ENCODE results near the gene DHCR7. TPM values are rescaled to one million over a fixed set of nuclear protein-coding genes. Genes with fewer than 3 reads are reported as not detected.

DHCR7 gene
- total RNA-seq, 1 donor from 2014 or later: 140 TPM

- Mint-ChIP-seq H3K27me3 (no peaks in the 10 kb centered on the region), H3K4me3 (ENCODE audit: low read depth) (no peak overlapping the region), H3K9me3 (ENCODE audit: low read depth) (no peaks in the 10 kb centered on the region), H3K4me1 (ENCODE audit: low read depth) (peaks cover 7% of the 10 kb centered on the region), H3K36me3 (ENCODE audit: insufficient read depth) (peaks cover 22% of the 10 kb centered on the region), H3K27ac (no peak overlapping the region)
- DNase-seq (ENCODE audit: low spot score, unreplicated experiment): no peak
- TF ChIP-seq CTCF (IDR thresholded peaks at IDR 0.05; ENCODE audit: unreplicated experiment): no peak
Measured at GRCh38 chr11:71458146-71459070, 10.2 kb upstream of the DHCR7 start.

DNA sequence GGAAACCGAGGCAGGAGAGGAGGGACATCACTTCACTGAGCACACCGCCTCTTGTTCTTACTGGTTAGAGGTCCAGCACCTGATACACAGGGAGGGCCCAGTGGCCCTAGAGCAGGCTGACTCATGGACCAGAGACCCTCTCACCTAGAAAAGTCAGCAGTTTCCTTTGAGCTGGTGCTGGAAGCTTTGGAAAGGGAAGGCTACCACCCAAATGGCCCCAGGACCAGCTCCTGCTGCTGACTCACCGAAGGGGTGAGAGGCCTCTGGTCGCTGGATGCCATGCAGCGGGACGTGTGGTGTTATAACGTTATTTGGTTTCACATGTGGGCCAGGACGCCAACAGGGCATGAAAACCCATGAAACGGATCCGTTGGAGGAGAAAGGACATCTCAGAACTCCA lies 8.6 kb upstream of the DHCR7 start:
- Mint-ChIP-seq H3K4me1 (ENCODE audit: low read depth) (peaks cover 14% of the 10 kb centered on the region), H3K36me3 (ENCODE audit: insufficient read depth) (peaks cover 18% of the 10 kb centered on the region), H3K27ac (no peak overlapping the region), H3K9me3 (ENCODE audit: low read depth) (no peaks in the 10 kb centered on the region), H3K4me3 (ENCODE audit: low read depth) (no peak overlapping the region), H3K27me3 (no peaks in the 10 kb centered on the region)
- no peak for DNase-seq (ENCODE audit: low spot score, unreplicated experiment)
- no peak for TF ChIP-seq CTCF (IDR thresholded peaks at IDR 0.05; ENCODE audit: unreplicated experiment)

GRCh38 chr11:71456294-71456693 lies 8.1 kb upstream of the DHCR7 start:
- peaks cover 17% of the 10 kb centered on the region for H3K4me1 Mint-ChIP-seq (ENCODE audit: low read depth)
- DNase-seq (ENCODE audit: low spot score, unreplicated experiment): no peak
- no peak overlapping the region for H3K4me3 Mint-ChIP-seq (ENCODE audit: low read depth)
- no peak overlapping the region for H3K27ac Mint-ChIP-seq
- no peaks in the 10 kb centered on the region for H3K27me3 Mint-ChIP-seq
- TF ChIP-seq CTCF (IDR thresholded peaks at IDR 0.05; ENCODE audit: unreplicated experiment): no peak
- peaks cover 16% of the 10 kb centered on the region for H3K36me3 Mint-ChIP-seq (ENCODE audit: insufficient read depth)
- H3K9me3 Mint-ChIP-seq (ENCODE audit: low read depth): no peaks in the 10 kb centered on the region

DNA sequence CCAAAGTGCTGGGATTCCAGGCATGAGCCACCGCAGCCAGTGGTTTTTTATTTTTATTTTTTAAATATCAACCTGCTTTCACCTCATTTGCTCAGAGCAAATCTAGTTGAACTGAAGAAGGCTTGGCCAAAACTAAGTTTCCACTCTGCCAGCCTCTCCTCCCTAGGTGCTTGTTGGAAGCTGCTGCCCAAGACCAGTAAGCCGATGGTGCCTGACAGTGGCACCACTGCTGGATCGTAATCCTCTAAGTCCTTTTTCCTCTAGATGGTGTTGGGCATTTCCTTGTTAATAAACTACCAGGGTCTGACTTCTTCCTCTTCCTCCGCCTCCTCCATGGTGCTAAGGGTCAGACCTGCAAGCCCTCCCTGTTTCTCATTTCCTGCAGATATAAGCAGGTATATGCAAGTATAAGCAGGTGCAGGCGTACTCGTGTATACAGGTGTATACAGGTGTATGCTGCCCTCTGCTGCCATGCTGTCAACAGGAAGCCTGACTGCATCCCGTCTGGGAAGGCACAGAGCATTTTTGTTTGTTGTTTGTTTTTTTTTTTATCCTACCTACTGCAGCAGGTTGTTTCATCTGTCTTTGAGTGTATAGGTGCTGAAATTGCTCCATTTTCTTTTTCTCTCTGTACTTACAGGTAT lies 6.4 kb upstream of the DHCR7 start:
- peak overlapping the region; percentile 70 for H3K4me3 Mint-ChIP-seq (ENCODE audit: low read depth)
- H3K27me3 Mint-ChIP-seq: no peaks in the 10 kb centered on the region
- H3K36me3 Mint-ChIP-seq (ENCODE audit: insufficient read depth): peaks cover 7% of the 10 kb centered on the region
- no peaks in the 10 kb centered on the region for H3K9me3 Mint-ChIP-seq (ENCODE audit: low read depth)
- H3K27ac Mint-ChIP-seq: no peak overlapping the region
- peaks cover 29% of the 10 kb centered on the region for H3K4me1 Mint-ChIP-seq (ENCODE audit: low read depth)
- no peak for DNase-seq (ENCODE audit: low spot score, unreplicated experiment)
- peak; percentile 19 for TF ChIP-seq CTCF (IDR thresholded peaks at IDR 0.05; ENCODE audit: unreplicated experiment)

DNA sequence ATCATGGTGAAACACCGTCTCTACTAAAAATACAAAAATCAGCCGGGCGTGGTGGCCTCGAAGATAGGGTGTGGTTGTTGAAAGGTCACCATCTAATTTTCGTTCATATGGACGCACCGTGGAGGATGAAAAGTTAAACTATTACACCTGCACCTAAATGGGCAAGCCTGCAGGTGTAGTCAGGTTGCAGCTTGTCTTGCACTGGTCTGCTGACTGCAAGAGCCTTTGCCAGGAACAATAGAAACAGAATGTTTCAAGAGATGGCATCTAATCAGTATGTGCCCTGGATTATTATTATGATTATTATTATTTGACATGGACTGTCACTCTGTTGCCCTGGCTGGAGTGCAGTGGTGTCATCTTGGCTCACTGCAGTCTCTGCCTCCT lies 5.7 kb upstream of the DHCR7 start:
- TF ChIP-seq CTCF (IDR thresholded peaks at IDR 0.05; ENCODE audit: unreplicated experiment): no peak
- H3K36me3 Mint-ChIP-seq (ENCODE audit: insufficient read depth): peaks cover 5% of the 10 kb centered on the region
- H3K4me3 Mint-ChIP-seq (ENCODE audit: low read depth): peak overlapping the region; percentile 81
- DNase-seq (ENCODE audit: low spot score, unreplicated experiment): no peak
- no peaks in the 10 kb centered on the region for H3K9me3 Mint-ChIP-seq (ENCODE audit: low read depth)
- peak overlapping the region; percentile 56 for H3K27ac Mint-ChIP-seq
- peaks cover 35% of the 10 kb centered on the region for H3K4me1 Mint-ChIP-seq (ENCODE audit: low read depth)
- H3K27me3 Mint-ChIP-seq: no peaks in the 10 kb centered on the region

Data from progenitor cell of endocrine pancreas (in vitro differentiated cells).